GM18907 (cell line): ENCODE data around the gene AMHR2.
A peak's percentile ranks its signal among the peaks of the same experiment; 100 is the strongest.
"Not testable (repeated sequence)": the region's sequence is repeated elsewhere in the genome, so short reads cannot be mapped to it uniquely, and the experiment has no call there.

Experiments
- ATAC-seq: cut with Tn5 transposase; IDR thresholded peaks from one replicate; pipeline ENCODE4 v1.9.1; 2021; ENCODE audit warnings: mild to moderate bottlenecking, moderate library complexity; ENCODE audit not compliant: unreplicated experiment

AMHR2 gene

DNA sequence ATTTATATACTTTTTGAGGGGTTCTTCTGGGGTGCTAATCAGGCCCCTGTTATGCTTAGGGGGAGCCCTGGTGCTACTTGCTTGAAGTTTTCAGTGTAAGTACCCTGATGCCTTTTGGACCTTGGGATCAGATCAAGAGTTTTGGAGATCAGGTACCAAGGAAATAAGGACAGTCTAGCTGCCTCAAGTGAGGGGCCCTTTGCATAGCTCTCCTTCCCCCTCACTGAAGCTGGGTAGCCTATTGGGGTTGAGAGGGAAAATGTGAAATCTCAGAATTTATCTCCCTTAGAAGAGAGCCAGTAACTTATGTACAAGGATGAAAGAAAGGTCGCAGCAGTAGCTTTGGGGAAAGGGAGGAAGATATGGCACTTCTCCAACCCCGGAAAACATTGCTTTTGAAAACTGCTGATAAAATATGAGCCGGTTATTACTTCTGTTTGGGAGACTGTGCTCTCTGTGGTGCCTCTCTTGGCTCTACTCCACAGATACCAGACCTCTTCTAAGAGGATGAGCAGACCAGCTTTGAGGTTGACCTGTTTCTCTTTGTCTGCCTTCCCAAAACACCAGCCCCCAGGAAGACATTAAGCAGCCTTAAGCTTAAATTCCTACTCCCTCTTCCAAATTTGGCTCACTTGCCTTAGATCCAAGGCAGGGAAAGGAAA is 8.8 kb upstream of the AMHR2 start:
- ATAC-seq: no peak

DNA sequence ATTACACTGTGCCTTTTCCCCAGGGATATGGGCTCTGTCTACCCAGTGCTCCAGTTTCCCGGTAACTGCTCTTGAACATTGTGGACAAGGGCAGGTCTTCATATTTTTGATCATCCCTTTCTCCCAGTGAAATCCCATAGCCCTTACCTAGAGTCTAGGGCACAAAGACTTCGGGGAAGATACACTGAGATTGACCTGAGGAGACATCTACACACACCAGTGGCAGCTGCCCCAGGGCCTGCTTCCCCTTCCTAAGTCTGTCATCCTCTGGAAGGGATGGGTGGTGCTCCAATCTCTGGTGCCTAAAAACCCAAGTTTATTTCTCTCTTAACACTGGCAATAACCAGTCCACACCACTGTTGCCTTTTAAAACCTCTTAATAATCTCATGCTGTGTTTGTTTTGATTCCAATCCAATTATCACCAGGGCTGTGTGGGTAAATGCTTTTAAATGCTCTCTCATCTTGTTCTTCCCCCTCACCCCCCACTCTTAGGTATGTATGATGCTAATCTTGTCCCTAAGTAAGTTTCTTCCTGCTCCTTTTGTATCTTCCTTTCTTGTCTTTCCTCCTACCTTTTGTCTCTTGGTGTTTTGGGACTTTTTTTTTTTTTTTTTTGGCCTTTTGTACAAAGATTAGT is 7.8 kb upstream of the AMHR2 start:
- ATAC-seq: not testable (repeated sequence)

DNA sequence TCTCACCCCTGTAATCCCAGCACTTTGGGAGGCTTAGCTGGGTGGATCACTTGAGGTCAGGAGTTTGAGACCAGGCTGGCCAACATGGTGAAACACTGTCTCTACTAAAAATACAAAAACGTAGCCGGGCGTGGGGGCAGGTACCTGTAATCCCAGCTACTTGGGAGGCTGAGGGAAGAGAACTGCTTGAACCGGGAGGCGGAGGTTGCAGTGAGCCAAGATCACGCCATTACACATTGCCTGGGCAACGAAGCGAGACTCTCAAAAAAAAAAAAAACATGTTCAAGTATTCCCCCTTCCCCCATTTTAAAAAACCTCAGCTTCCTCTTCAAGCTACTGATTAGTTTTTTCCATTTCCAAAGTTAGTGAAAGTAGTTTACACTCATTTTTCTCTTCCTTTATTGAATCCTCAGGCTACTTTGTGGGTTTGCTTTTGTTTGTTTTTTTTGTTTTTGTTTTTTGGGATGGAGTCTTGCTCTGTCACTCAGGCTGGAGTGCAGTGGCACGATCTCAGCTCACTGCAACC is 6.3 kb upstream of the AMHR2 start:
- not testable (repeated sequence) for ATAC-seq

DNA sequence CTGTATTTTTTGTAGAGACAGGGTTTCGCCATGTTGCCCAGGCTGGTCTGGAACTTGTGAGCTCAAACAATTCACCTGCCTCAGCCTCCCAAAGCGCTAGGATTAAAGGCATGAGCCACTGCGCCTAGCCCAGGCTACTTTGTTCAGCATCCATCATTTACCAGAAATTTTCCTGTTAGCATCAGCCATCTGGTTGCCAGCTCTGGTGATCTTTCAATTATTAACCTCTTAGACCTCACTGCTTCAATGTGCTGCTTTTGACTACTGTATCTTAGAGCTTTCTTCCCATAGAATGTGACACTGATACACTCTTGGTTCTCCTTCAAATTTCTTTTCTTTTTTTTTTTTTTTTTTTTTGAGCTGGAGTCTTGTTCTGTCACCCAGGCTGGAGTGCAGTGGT is 5.4 kb upstream of the AMHR2 start:
- no peak for ATAC-seq

DNA sequence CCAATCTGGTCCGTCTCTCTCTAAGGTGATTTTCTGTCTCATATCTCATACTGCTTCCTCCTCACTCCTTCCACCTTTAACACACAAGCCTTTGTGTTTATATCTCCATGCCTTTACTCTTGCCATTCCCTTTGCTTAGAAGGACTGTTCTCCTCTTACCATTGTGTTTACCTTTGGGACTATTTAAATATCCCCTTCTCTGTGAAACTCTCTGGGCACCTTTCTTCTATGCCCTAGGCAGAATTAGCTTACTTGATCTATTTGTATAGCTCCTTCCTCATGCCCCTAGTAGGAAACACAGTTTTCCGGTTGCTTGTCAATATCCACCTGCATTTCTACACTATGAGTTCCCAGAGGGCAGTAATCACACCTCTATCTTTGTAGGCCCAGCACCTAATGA is 3.9 kb upstream of the AMHR2 start:
- ATAC-seq: no peak

DNA sequence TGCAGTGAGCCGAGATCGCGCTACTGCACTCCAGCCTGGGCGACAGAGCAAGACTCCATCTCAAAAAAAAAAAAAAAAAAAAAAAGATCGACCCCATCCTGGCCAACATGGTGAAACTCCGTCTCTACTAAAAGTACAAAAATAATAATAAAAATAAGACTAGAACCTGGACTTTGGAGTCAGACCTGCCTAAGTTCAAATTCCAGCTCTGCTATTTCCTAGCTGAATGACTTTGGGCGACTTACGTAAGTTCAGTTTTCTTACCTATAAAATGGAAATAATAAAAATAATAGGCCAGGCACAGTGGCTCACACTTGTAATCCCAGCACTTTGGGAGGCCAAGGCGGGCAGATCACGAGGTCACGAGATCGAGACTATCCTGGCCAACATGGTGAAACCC is 1.4 kb upstream of the AMHR2 start:
- not testable (repeated sequence) for ATAC-seq

DNA sequence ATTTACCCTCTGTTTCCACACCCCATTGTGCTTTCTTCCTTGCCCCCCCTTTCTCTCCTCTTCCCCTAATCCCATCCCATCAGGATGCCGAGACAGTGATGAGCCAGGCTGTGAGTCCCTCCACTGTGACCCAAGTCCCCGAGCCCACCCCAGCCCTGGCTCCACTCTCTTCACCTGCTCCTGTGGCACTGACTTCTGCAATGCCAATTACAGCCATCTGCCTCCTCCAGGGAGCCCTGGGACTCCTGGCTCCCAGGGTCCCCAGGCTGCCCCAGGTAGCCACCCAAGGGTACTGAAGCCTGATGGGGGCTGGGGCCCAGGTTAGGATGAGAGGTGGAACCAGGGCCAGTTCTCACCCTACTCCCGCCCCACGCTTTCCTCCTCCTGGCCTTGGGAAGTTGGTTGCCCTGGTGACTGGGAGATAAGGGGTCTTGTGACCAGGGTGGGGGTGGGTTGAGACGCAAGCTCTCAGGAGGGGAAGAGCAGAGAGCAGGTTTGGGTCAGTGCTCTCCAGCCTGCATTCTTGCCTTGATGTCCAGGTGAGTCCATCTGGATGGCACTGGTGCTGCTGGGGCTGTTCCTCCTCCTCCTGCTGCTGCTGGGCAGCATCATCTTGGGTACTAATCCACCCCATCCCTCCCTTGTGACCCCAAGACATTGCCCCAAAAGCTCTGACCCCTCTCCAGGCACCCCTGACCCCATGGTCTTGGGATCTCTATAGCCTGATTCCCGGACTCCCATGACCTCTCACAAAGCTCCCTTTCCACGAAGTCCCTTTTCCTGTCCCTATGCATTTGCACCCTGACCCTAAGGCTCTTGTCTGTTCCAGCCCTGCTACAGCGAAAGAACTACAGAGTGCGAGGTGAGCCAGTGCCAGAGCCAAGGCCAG is 1.2 kb downstream of the AMHR2 start:
- ATAC-seq: no peak

DNA sequence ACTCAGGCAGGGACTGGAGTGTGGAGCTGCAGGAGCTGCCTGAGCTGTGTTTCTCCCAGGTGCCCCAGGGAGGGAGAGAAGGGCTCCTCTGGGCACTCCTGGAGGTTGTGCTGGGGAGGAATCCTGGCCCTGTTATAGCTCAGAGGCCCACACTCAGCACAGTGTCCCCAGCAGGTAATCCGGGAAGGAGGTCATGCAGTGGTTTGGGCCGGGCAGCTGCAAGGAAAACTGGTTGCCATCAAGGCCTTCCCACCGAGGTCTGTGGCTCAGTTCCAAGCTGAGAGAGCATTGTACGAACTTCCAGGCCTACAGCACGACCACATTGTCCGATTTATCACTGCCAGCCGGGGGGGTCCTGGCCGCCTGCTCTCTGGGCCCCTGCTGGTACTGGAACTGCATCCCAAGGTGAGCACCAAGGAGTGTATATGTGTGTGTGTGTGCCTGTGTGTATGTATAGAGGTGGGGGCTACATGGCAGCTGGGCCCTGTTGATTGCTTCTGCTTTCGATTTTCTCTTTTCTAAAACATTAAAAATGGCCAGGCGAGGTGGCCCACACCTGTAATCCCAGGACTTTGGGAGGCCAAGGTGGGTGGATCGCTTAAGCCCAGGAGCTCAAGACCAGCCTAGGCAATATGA is 2.0 kb downstream of the AMHR2 start:
- no peak for ATAC-seq

DNA sequence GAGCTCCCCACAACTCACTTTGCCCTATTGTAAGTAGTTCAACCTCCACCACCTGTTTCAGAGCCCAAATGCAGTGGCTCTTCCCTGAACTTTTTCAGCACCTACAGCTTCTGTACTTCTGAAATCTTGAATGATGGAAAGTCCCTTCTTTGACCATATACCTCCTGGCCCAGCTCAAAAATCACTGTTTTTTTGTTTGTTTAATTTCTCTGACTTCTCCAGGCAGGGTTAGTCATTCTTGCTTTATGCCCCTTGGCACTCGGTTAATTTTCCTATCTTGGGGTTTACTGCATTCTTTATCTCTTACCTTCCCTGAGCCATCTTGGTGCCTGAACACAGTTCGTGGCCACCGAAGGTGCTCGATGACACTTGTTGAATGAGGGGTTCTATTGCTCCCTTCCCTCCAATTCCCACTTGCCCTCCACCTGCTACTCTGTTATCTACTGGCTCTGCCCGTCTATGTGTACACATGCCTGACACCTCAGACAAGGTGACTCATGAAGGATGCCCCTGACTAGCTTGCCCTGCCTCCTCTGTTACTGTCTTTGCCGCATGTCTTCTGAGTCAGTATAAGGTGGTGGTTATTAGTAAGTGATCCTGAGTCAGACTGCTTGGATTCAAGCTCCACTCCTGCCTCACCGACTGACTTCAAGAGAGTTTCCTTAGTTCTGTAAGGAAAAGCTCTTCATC is 4.4 kb downstream of the AMHR2 start:
- no peak for ATAC-seq

DNA sequence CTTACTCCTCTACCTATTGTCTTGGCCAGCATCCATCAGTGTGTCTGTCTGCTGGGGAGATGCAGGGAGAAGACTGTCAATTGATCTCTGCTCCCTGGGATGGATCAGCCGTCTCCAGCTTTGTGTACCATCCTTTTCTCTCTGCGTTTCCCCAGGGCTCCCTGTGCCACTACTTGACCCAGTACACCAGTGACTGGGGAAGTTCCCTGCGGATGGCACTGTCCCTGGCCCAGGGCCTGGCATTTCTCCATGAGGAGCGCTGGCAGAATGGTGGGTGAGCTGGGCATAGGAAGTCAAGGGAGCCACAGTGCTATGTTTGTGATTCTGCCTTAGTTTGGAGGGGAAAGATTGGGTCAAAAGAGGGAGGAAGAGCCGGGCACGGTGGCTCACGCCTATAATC is 5.1 kb downstream of the AMHR2 start:
- no peak for ATAC-seq

DNA sequence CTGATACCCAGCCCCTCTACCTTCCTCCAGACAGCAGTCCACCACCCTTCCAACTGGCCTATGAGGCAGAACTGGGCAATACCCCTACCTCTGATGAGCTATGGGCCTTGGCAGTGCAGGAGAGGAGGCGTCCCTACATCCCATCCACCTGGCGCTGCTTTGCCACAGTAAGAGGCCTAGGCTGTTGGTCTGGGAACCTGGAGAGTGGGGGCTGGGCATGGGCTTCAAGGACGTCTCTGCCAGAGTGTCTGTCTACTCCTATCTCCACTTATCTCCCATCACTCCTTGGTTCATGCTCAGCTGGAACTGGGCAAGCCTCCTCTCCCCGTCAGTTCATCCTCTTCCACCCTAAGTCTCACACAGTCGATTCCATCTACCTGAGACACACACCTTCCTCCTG is 6.5 kb downstream of the AMHR2 start:
- ATAC-seq: no peak

DNA sequence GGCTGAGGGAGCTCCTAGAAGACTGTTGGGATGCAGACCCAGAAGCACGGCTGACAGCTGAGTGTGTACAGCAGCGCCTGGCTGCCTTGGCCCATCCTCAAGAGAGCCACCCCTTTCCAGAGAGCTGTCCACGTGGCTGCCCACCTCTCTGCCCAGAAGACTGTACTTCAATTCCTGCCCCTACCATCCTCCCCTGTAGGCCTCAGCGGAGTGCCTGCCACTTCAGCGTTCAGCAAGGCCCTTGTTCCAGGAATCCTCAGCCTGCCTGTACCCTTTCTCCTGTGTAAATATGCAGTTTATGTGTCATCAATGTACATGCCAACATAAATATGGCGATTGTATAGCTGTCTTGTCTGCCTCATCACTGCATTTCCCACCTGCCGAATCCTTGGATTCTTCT is 7.5 kb downstream of the AMHR2 start:
- no peak for ATAC-seq

DNA sequence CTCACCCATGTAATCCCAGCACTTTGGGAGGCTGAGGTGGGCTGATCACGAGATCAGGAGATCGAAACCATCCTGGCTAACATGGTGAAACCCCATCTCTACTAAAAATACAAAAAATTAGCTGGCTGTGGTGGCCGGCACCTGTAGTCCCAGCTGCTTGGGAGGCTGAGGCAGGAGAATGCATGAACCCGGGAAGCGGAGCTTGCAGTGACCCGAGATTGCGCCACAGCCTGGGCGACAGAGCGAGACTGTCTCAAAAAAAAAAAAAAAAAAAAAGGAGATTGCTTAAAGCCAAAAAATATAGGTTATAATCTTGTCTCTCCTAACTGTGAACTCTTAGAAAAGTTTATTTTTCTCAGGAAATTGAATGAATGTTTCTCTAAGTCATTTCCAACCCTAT is 11.7 kb downstream of the AMHR2 start:
- not testable (repeated sequence) for ATAC-seq

DNA sequence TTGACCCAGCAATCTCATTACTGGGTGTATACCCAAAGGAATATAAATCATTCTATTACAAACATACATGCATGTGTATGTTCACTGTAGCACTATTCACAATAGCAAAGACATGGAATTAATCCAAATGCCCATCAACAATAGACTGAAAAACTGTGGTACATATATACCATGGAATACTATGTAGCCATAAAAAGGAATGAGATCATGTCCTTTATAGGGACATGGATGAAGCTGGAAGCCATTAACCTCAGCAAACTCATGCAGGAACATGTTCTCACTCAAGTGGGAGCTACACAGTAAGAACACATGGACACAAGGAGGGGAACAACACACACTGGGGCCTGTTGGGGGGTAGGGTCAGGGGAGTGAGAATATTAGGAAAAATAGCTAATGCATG is 15.9 kb downstream of the AMHR2 start:
- ATAC-seq: not testable (repeated sequence)

DNA sequence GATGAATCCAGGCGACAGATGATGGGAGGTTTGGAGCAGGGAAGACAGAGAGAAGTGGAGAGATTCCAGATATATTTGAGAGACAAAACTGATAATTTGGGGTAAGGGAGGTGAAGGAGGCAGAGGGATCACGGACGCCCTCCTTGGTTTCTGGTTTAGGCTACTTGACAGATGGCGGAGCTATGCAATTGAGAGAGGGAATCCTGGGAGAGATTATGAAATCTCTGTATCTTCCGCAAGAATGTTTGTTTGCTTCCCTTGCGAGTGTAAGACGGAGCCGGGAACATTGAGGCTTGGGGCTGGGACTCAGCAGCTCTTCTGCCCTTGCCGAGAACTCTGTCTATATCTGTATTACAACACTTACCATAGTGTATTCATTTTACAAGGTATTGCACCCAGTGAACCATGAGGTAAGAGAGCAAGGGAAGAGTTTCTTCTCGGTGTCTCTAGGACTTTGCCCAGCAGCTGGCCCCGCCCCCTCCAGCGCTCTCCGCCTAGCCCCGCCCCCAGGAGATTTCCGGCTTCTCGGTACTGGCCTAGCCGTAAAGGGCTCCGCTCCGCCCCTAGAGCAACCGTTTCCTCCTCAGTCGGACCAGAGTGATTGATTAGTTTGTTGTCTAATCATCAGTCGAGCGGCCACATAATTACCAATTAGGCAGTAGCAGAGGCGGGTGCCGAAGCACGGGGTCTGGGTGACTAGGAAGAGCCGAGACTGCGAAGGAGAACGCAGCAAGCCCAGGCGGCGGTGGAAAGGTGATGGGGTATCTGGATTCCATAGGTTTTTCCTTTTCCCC is 17.6 kb downstream of the AMHR2 start, which contains the start of gene PRR13:
Gene PRR13, plus strand, starts transcription at position 695 of the 794 bp plus-strand sequence. CDS start 981 bp downstream, outside the sequence.
- ATAC-seq: peak; percentile 98

DNA sequence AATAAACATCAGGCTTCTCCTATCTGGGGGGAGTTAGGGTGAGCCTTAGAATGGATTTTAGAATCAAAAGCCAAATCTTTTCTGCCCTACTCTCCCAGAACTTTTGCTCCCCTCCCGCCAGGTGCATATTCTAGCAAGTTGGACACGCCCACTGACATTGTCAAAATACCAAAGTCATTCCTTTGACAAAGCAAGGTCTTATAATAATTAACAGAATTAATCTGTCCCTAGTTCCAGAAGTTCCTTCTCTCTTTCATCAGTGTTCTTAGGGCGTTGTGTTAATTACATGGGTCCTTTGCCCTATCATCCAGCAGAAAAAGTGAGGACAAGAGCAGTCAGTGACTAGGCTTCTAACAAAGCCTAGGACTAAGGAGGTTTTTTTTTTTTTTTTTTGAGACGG is 20.3 kb downstream of the AMHR2 start:
- no peak for ATAC-seq

DNA sequence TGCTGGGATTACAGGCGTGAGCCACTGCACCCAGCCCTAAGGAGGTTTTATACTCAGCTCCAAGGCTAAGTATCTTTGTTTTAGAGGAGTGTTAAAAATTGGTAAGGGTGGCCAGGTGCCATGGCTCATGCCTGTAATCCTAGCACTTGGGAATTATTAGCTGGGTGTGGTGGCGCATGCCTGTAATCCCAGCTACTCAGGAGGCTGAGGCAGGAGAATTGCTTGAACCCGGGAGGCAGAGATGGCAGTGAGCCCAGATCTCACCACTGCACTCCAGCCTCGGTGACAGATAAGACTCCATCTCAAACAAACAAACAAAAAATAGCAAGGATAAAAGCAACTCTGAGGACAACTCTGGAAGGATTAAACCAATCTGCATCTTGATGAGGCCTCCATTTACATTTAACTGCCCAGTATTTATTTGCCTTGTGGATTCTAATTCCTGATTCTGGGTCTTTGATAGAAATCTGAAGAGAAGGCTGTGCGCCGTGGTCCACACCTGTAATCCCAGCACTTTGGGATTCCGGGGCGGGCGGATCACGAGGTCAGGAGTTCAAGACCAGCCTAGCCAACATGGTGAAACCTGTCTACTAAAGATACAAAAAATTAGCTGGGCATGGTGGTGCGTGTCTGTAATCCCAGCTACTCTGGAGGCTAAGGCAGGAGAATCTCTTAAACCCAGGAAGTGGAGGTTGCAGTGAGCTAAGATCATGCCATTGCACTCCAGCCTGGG is 21.1 kb downstream of the AMHR2 start:
- not testable (repeated sequence) for ATAC-seq

DNA sequence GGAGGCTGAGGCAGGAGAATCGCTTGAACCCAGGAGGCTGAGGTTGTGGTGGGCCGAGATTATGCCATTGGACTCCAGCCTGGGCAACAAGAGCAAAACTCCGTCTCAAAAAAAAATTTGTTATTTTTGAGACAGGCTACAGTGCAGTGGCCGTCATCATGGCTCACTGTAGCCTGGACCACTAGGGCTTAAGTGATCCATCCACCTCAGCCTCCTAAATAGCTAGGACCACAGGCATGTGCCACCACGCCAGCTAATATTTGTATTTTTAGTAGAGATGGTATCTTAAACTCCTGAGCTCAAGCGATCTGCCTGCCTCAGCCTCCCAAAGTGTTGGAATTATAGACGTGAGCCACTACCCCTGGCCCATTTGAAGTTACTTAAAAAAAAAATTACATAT is 27.3 kb downstream of the AMHR2 start:
- no peak for ATAC-seq

DNA sequence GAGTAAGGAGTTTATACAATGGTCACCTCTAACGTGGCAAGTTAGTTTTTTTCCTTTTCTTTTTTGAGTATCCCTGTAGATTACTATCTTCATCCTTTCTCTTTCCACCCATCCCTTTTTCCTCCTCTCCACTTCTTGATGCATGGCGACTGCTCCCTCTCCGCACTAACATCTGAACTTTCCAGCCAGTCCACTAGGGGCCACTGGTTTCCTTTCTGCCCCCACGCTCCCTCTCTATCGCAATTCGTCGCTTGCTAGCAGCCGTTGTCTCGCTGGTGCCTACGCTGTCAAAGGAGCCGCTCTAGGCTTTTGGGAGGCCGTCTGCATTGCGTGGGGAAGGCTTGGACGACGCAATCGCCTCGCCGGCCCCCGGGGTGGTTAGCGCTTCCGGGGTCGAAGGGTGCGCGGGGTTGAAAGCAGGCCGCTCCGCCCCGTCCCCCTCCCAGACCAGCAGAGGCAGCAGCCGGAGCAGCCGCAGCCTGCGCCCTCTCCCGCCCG is 28.1 kb downstream of the AMHR2 start, which contains the start of gene PCBP2:
Gene PCBP2, plus strand, starts transcription at position 442 of the 498 bp plus-strand sequence. CDS start 2,699 bp downstream, outside the sequence.
- peak; percentile 95 for ATAC-seq
